Panc1 (cell line): ENCODE data around the gene TRERF1. TPM values are rescaled to one million over a fixed set of nuclear protein-coding genes. Genes with fewer than 3 reads are reported as not detected.

ENCODE experiments used
- ATAC-seq: fragments of 200-7000 bp; cut with Tn5 transposase; 2 replicates; pipeline ENCODE4 v1.9.1; 2020; ENCODE audit warnings: mild to moderate bottlenecking, moderate library complexity
- BruUV-seq: library from RNA; stranded (reverse); fragments of 400-500 nt; replicated peaks from 2 replicates; lab custom pipeline; 2021; lab: Mats Ljungman, UMichigan
- CTCF ChIA-PET: fragments of 300-600 bp; sonication (Branson Sonifier 250); formaldehyde crosslinking; loops from one replicate; lab custom pipeline; 2022; ENCODE audit warnings: antibody characterized with exemption; lab: Charles Lee
- POLR2A ChIA-PET: fragments of 300-600 bp; sonication (Branson Sonifier 250); formaldehyde crosslinking; loops from one replicate; lab custom pipeline; 2022; ENCODE audit warnings: antibody characterized with exemption; lab: Charles Lee
- DNase-seq: peaks from one replicate; pipeline ENCODE4 v3.0.0-alpha.2; 2010; ENCODE audit warnings: low read depth, low spot score
- H3K27ac ChIP-seq: 2 replicates; pipeline ENCODE4 v1.5.1; 2011; ENCODE audit warnings: mild to moderate bottlenecking, low read length, inconsistent platforms
- H3K27me3 ChIP-seq: fragments of 200-500 bp; sonication (Bioruptor generic); 2 replicates; pipeline ENCODE4 v1.6.0; 2014; ENCODE audit warnings: low read length, inconsistent platforms; ENCODE audit not compliant: control insufficient read depth, insufficient read depth
- H3K36me3 ChIP-seq: fragments of 200-500 bp; sonication (Bioruptor generic); 2 replicates; pipeline ENCODE4 v1.5.1; 2014; ENCODE audit warnings: inconsistent platforms, mild to moderate bottlenecking, low read length, moderate library complexity; ENCODE audit not compliant: control insufficient read depth, insufficient read depth
- H3K4me1 ChIP-seq: 2 replicates; pipeline ENCODE4 v1.5.1; 2011; ENCODE audit warnings: inconsistent platforms, mild to moderate bottlenecking, low read length, moderate library complexity; ENCODE audit not compliant: control insufficient read depth, insufficient read depth
- H3K4me3 ChIP-seq, 2 experiments: 2 replicates each; pipeline ENCODE4 v1.5.1; 2011 to 2012; ENCODE audit warnings: low read depth in 2 of 2, low read length in 2 of 2, mild to moderate bottlenecking in 2 of 2, inconsistent platforms in 1 of 2, moderate library complexity in 1 of 2
- H3K9me3 ChIP-seq: fragments of 200-500 bp; sonication (Bioruptor generic); 2 replicates; pipeline ENCODE4 v1.5.1; 2014; ENCODE audit warnings: low read depth, mild to moderate bottlenecking, inconsistent platforms, low read length, moderate library complexity; ENCODE audit not compliant: control insufficient read depth, insufficient read depth
- CTCF ChIP-seq: fragments of 450-650 bp; IDR thresholded peaks from 2 replicates; pipeline ENCODE4 v1.5.1; 2017; ENCODE audit warnings: mild to moderate bottlenecking
- POLR2AphosphoS5 ChIP-seq: IDR thresholded peaks from 2 replicates; pipeline ENCODE4 v1.6.1; 2012; ENCODE audit warnings: mild to moderate bottlenecking, low read depth, low read length, moderate library complexity
- REST ChIP-seq, 2 experiments: IDR thresholded peaks; 2 replicates each; pipeline ENCODE4 v1.6.1; 2011 to 2012; ENCODE audit warnings: low read depth in 2 of 2, control low read depth in 1 of 2, low read length in 1 of 2, mild to moderate bottlenecking in 1 of 2, moderate library complexity in 1 of 2; ENCODE audit not compliant: insufficient read depth in 1 of 2
- SIN3A ChIP-seq: IDR thresholded peaks from 2 replicates; pipeline ENCODE4 v1.6.1; 2012; ENCODE audit warnings: low read depth, mild to moderate bottlenecking, low read length, moderate library complexity, borderline replicate concordance; ENCODE audit not compliant: insufficient read depth
- TCF7L2 ChIP-seq: IDR thresholded peaks from 2 replicates; pipeline ENCODE4 v1.6.1; 2011; ENCODE audit warnings: mild to moderate bottlenecking, low read depth, low read length, inconsistent platforms
- in situ Hi-C: cut with HindIII; loops from 2 replicates; pipeline ENCODE4 v1.10.0; 2016; ENCODE audit warnings: low sequenced_read_pairs, low pct_unique_long_range_greater_than_20kb
- intact Hi-C: fragments of 100-400 bp; cut with micrococcal nuclease; formaldehyde crosslinking; loops from one replicate; pipeline ENCODE4 v1.10.0; 2022; ENCODE audit not compliant: unreplicated experiment
- total RNA-seq: library from RNA; stranded (reverse); gene quantifications from one replicate; pipeline ENCODE4 v1.2.1, GENCODE V29; 2021; ENCODE audit not compliant: unreplicated experiment

Gene TRERF1
- total RNA-seq, 1 experiment from 2014 or later = 30.6 TPM

GRCh38 chr6:42359021-42359420, 92.7 kb downstream of the TRERF1 start:
- intact Hi-C loops = no loop called here
- POLR2A ChIA-PET = no interaction called here
- peaks cover 23% of the 10 kb centered on the region for H3K4me1 ChIP-seq
- CTCF ChIA-PET = no interaction called here
- in situ Hi-C loops = no loop called here
- no peaks in the 10 kb centered on the region for H3K27me3 ChIP-seq
- H3K9me3 ChIP-seq = no peaks in the 10 kb centered on the region
- no peak overlapping the region for H3K4me3 ChIP-seq
- no peak overlapping the region for H3K27ac ChIP-seq
- DNase-seq (no peak), ATAC-seq (no peak)
- BruUV-seq = no TSS peak
- H3K36me3 ChIP-seq = no peaks in the 10 kb centered on the region
- TF ChIP-seq CTCF = no peak
- no peak for TF ChIP-seq REST (IDR thresholded peaks at IDR 0.05; ENCODE audit: insufficient read depth in 1 of 2, low read depth in 2 of 2, low read length in 1 of 2)
- TF ChIP-seq TCF7L2 = no peak
- no peak for TF ChIP-seq SIN3A
- TF ChIP-seq POLR2AphosphoS5 = no peak

DNA sequence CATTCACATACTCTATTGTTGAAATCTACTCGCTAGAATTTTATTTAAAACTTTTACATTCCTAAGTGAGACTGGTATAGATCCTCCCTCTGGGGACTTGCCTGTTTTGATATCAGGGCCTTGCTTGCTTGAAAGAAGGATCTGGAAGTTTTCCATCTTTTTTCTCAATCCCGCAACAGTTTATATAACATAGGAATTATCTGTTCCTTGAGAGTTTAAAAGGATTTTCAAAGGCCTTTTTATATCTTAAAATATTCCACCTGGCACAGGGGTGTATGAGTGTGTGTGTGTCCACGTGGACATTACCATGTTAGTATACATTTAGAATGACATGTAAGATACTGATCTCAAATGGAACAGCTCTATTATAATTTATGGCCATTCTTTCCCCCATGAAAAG, 96.3 kb downstream of the TRERF1 start:
- H3K27ac ChIP-seq = no peak overlapping the region
- no peaks in the 10 kb centered on the region for H3K27me3 ChIP-seq
- ATAC-seq = no peak
- no peak for TF ChIP-seq TCF7L2
- TF ChIP-seq POLR2AphosphoS5 = no peak
- no peak for TF ChIP-seq SIN3A
- no peak for TF ChIP-seq REST (IDR thresholded peaks at IDR 0.05; ENCODE audit: insufficient read depth in 1 of 2, low read depth in 2 of 2, low read length in 1 of 2)
- TF ChIP-seq CTCF = no peak
- in situ Hi-C loops (no loop called here), intact Hi-C loops (no loop called here)
- no peaks in the 10 kb centered on the region for H3K36me3 ChIP-seq
- ChIA-PET CTCF (no interaction called here), POLR2A (interaction anchor here (0.6 kb wide), 1 partner anchor 75 kb away, joined by 5 read pairs; no protein-coding TSS in a partner anchor)
- no peak overlapping the region for H3K4me3 ChIP-seq
- no peak for DNase-seq
- H3K9me3 ChIP-seq = no peaks in the 10 kb centered on the region
- peaks cover 25% of the 10 kb centered on the region for H3K4me1 ChIP-seq
- no TSS peak for BruUV-seq
